ENCODE results near the gene UBE2J2.

GRCh38 chr1:1273209-1273511 lies 494 bp downstream of the UBE2J2 start:
- TF ChIP-seq CTCF (IDR thresholded peaks at IDR 0.05), result no peak
- no peak for TF ChIP-seq EZH2phosphoT487 (IDR thresholded peaks at IDR 0.05)
